SKM-1 (cell line): ENCODE measurements around the gene RBMS3.
"Not testable (repeated sequence)": the region's sequence is repeated elsewhere in the genome, so short reads cannot be mapped to it uniquely, and the experiment has no call there.

ENCODE experiments used
- DNase-seq: peaks from one replicate; lab custom pipeline; 2025; ENCODE audit not compliant: unreplicated experiment; lab: John Stamatoyannopoulos, UW

The RBMS3 gene

GRCh38 chr3:29310865-29311264 is 30.0 kb downstream of the RBMS3 start:
- no peak for DNase-seq

GRCh38 chr3:29311795-29312194 is 30.9 kb downstream of the RBMS3 start:
- no peak for DNase-seq

- no peak for DNase-seq
These were observed 31.5 kb downstream of the RBMS3 start for GRCh38 chr3:29312395-29312794.

GRCh38 chr3:29312960-29313452 is 32.1 kb downstream of the RBMS3 start:
- DNase-seq = no peak

GRCh38 chr3:29313981-29314726 is 33.3 kb downstream of the RBMS3 start:
- no peak for DNase-seq

- DNase-seq = no peak
These were observed 33.8 kb downstream of the RBMS3 start for GRCh38 chr3:29314727-29315088.

GRCh38 chr3:29317659-29318173 is 36.8 kb downstream of the RBMS3 start:
- no peak for DNase-seq

GRCh38 chr3:29318251-29318650 is 37.4 kb downstream of the RBMS3 start:
- DNase-seq = no peak

- no peak for DNase-seq
These were observed 38.4 kb downstream of the RBMS3 start for GRCh38 chr3:29319262-29319661.

GRCh38 chr3:29319798-29320197 is 38.9 kb downstream of the RBMS3 start:
- DNase-seq = no peak

GRCh38 chr3:29322586-29322985 is 41.7 kb downstream of the RBMS3 start:
- DNase-seq = no peak

GRCh38 chr3:29324180-29324651 is 43.3 kb downstream of the RBMS3 start:
- no peak for DNase-seq

- DNase-seq = not testable (repeated sequence)
These were observed 45.7 kb downstream of the RBMS3 start for GRCh38 chr3:29326540-29326939.

GRCh38 chr3:29329986-29330890 is 49.4 kb downstream of the RBMS3 start:
- DNase-seq = no peak

GRCh38 chr3:29331035-29331434 is 50.2 kb downstream of the RBMS3 start:
- DNase-seq = no peak

GRCh38 chr3:29331456-29332194 is 50.8 kb downstream of the RBMS3 start:
- DNase-seq = no peak

GRCh38 chr3:29332195-29332637 is 51.3 kb downstream of the RBMS3 start:
- DNase-seq = no peak

GRCh38 chr3:29333576-29333975 is 52.7 kb downstream of the RBMS3 start:
- DNase-seq = no peak

- DNase-seq = no peak
These were observed 53.8 kb downstream of the RBMS3 start for GRCh38 chr3:29334706-29335105.

- no peak for DNase-seq
These were observed 54.6 kb downstream of the RBMS3 start for GRCh38 chr3:29335438-29335837.

GRCh38 chr3:29335943-29336342 is 55.1 kb downstream of the RBMS3 start:
- DNase-seq = no peak
